Kidney (tissue), 14 donors: ENCODE data around the gene PHACTR1. TPM values are rescaled to one million over a fixed set of nuclear protein-coding genes. Genes with fewer than 3 reads are reported as not detected.

Experiments
- DNase-seq, 5 donors: peaks; one replicate each; pipeline ENCODE4 v3.0.0-alpha.2; 2013 to 2020
- FAIRE-seq: peaks from 2 replicates; lab custom pipeline; 2012; peaks lifted over from hg19 to GRCh38; lab: Jason Lieb, UNC
- H3K27ac ChIP-seq, 2 donors: one replicate each; pipeline ENCODE4 v1.7.0; 2013; ENCODE audit warnings: low read depth in 2 of 2, low read length in 2 of 2, inconsistent platforms in 1 of 2
- H3K27me3 ChIP-seq: one replicate; pipeline ENCODE4 v1.7.1; 2013; ENCODE audit warnings: low read length, inconsistent platforms; ENCODE audit not compliant: control insufficient read depth, insufficient read depth
- H3K36me3 ChIP-seq, 3 donors: one replicate each; pipeline versions ENCODE4 v1.7.0 to v1.7.1; 2013; ENCODE audit warnings: low read length in 3 of 3, control low read depth in 1 of 3, inconsistent platforms in 1 of 3; ENCODE audit not compliant: insufficient read depth in 3 of 3, control insufficient read depth in 2 of 3
- H3K4me1 ChIP-seq, 3 donors: one replicate each; pipeline versions ENCODE4 v1.7.0 to v1.7.1; 2013; ENCODE audit warnings: low read length in 3 of 3, inconsistent platforms in 1 of 3, low read depth in 1 of 3; ENCODE audit not compliant: control insufficient read depth in 2 of 3, insufficient read depth in 2 of 3
- H3K4me3 ChIP-seq, 3 donors: one replicate each; pipeline versions ENCODE4 v1.7.0 to v1.8.1; 2013; ENCODE audit warnings: low read length in 3 of 3, control low read depth in 1 of 3, inconsistent platforms in 1 of 3
- H3K9ac ChIP-seq, 3 donors: one replicate each; pipeline versions ENCODE4 v1.7.0 to v1.7.1; 2013; ENCODE audit warnings: low read length in 3 of 3, control low read depth in 1 of 3, inconsistent platforms in 1 of 3
- H3K9me3 ChIP-seq, 3 donors: one replicate each; pipeline versions ENCODE4 v1.7.0 to v1.7.1; 2013; ENCODE audit warnings: low read length in 3 of 3, control low read depth in 1 of 3, inconsistent platforms in 1 of 3; ENCODE audit not compliant: control insufficient read depth in 2 of 3, insufficient read depth in 1 of 3
- CTCF ChIP-seq: IDR thresholded peaks from 3 replicates; pipeline ENCODE4 v1.5.1; 2012; ENCODE audit warnings: mild to moderate bottlenecking, moderate library complexity, borderline replicate concordance; ENCODE audit not compliant: insufficient read depth; ENCODE audit errors: extremely low read depth
- intact Hi-C: fragments of 100-400 bp; cut with DNase I; formaldehyde crosslinking; loops from one replicate; pipeline ENCODE4 v1.11.1; 2022
- polyA plus RNA-seq: library from polyadenylated mRNA; stranded (reverse); fragments of 350-450 nt; fragmentation: Illumina TruSeq; extraction: RNeasy Lipid Tissue Mini Kit (QIAGEN cat#74804); gene quantifications from one replicate; pipeline ENCODE4 v1.2.3, GENCODE V29; 2014; ENCODE audit warnings: low read depth, low replicate concordance; ENCODE audit not compliant: insufficient read depth
- total RNA-seq: library from RNA; stranded (reverse); fragmentation: NEBNext Ultra II Directional; extraction: Animal tissue kit (Norgen Biotek cat#: 25700); gene quantifications from one replicate; pipeline ENCODE4 v1.2.1, GENCODE V29; 2021
- donor health status: control.
- donor health status: control.
- donor health status: control.
- donor health status: control.
- donor health status: control.
- donor health status: DM: yes; HTN: yes; CAD: no.
- donor health status: Normal renal cell carcinoma (clear cell type).

The PHACTR1 gene
- total and polyA plus RNA-seq, 2 donors from 2014 or later, result 3.3 to 33.6 TPM

GRCh38 chr6:13262302-13263230, 546.0 kb downstream of the PHACTR1 start:
- no peak overlapping the region for H3K4me3 ChIP-seq
- no peak for TF ChIP-seq CTCF
- no peak overlapping the region for H3K27ac ChIP-seq
- no peaks in the 10 kb centered on the region for H3K4me1 ChIP-seq
- H3K36me3 ChIP-seq, result no peaks in the 10 kb centered on the region
- FAIRE-seq, result no peak
- no peaks in the 10 kb centered on the region for H3K27me3 ChIP-seq
- no peak overlapping the region for H3K9ac ChIP-seq
- intact Hi-C loops, result no loop called here
- no peak for DNase-seq
- H3K9me3 ChIP-seq, result no peaks in the 10 kb centered on the region

GRCh38 chr6:13263669-13264068, 547.1 kb downstream of the PHACTR1 start:
- DNase-seq (no peak), FAIRE-seq (no peak)
- intact Hi-C loops, result no loop called here

GRCh38 chr6:13267142-13267651, 550.6 kb downstream of the PHACTR1 start:
- H3K27ac ChIP-seq, result no peak overlapping the region
- DNase-seq (peak in 2 of 5 donors; percentile 51), FAIRE-seq (no peak)
- no peaks in the 10 kb centered on the region for H3K9me3 ChIP-seq
- peaks cover 0 to 2% (median 0%) of the 10 kb centered on the region in 3 donors for H3K4me1 ChIP-seq
- TF ChIP-seq CTCF, result no peak
- no peaks in the 10 kb centered on the region for H3K36me3 ChIP-seq
- H3K27me3 ChIP-seq, result no peaks in the 10 kb centered on the region
- no peak overlapping the region for H3K9ac ChIP-seq
- intact Hi-C loops, result no loop called here
- no peak overlapping the region for H3K4me3 ChIP-seq

More at GRCh38 chr6:13263669-13264068, 547.1 kb downstream of the PHACTR1 start:
- TF ChIP-seq CTCF, result no peak
- Histone ChIP-seq H3K9ac (no peak overlapping the region), H3K36me3 (no peaks in the 10 kb centered on the region), H3K4me1 (no peaks in the 10 kb centered on the region), H3K27ac (no peak overlapping the region), H3K4me3 (no peak overlapping the region), H3K9me3 (no peaks in the 10 kb centered on the region), H3K27me3 (no peaks in the 10 kb centered on the region)
